IPS-NIHi7 (cell line): ENCODE measurements around the gene ZNF565.
"Not testable (repeated sequence)": the region's sequence is repeated elsewhere in the genome, so short reads cannot be mapped to it uniquely, and the experiment has no call there.

Experiments used
- DNase-seq: peaks from one replicate; pipeline ENCODE4 v3.0.0; 2012; ENCODE audit warnings: mixed read lengths; ENCODE audit errors: extremely low spot score

Gene ZNF565

DNA sequence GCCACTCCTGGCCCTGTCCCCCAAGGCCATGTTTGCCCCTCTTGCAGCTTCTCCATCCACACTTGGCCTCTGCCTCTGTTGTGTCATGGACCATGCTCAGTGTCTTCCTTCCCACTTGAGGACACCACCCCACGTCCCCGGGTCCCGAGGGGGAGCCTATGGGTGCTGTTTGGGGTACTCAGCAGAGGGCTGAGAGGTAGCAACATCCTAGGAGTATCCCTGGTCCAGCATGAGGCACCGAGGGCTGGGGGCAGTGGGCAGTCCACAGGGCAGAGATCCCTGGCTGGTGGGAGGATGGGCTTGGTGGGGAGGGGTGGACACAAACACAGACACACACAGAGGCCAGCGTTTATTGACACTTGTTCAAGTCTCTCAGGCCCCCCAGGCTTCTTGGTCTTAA, 63.9 kb downstream of the ZNF565 start:
- no peak for DNase-seq

DNA sequence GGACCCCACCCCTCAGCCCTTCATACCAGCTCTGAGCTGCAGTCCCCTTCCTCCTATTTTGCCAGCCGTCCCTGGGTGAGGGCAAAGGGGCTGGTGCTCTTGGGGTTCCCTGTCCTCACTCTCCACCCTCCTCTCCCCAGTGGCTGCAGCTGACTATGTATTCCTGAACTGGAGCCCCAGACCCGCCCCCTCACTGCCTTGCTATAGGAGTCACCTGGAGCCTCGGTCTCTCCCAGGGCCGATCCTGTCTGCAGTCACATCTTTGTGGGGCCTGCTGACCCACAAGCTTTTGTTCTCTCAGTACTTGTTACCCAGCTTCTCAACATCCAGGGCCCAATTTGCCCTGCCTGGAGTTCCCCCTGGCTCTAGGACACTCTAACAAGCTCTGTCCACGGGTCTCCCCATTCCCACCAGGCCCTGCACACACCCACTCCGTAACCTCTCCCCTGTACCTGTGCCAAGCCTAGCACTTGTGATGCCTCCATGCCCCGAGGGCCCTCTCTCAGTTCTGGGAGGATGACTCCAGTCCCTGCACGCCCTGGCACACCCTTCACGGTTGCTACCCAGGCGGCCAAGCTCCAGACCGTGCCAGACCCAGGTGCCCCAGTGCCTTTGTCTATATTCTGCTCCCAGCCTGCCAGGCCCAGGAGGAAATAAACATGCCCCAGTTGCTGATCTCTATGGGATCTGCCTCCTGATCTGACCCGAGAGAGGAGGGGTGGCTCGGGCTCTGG, 64.6 kb downstream of the ZNF565 start:
- DNase-seq = no peak

- DNase-seq = no peak
Measured at GRCh38 chr19:36144624-36145023, 69.8 kb downstream of the ZNF565 start.

- no peak for DNase-seq
Measured at GRCh38 chr19:36142496-36142895, 72.0 kb downstream of the ZNF565 start.

DNA sequence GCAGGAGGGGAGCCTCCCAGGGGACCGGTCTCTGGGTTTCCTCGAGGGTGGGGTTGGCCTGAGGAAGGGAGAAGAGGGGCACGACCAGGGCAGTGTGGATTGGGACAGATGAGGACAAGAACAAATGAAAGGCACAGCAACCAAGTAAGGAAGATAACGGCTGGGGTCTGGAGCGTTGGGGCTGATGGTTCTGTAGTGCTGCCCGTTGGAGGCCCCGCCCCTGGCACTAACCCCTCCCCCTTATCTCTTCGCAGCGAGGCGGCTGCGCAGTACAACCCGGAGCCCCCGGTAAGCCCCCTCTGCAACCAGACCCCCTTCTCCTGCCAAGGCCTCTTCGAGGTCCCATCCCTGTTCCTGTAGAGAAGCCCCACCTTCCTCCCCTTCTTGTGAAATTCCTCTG, 72.4 kb downstream of the ZNF565 start:
- DNase-seq = no peak

- DNase-seq = peak; percentile 91
Measured at GRCh38 chr19:36141039-36141927, 73.2 kb downstream of the ZNF565 start.

GRCh38 chr19:36140304-36141038, 74.0 kb downstream of the ZNF565 start:
- peak; percentile 79 for DNase-seq

- DNase-seq = peak; percentile 96
Measured at GRCh38 chr19:36139473-36140303, 74.8 kb downstream of the ZNF565 start, which contains the start of gene CAPNS1. Gene CAPNS1, plus strand, starts transcription at chr19:36140066. Its CDS starts 946 bp downstream, at chr19:36141012.

GRCh38 chr19:36139120-36139472, 75.4 kb downstream of the ZNF565 start:
- no peak for DNase-seq

GRCh38 chr19:36136964-36137686, 77.3 kb downstream of the ZNF565 start:
- DNase-seq = no peak

DNA sequence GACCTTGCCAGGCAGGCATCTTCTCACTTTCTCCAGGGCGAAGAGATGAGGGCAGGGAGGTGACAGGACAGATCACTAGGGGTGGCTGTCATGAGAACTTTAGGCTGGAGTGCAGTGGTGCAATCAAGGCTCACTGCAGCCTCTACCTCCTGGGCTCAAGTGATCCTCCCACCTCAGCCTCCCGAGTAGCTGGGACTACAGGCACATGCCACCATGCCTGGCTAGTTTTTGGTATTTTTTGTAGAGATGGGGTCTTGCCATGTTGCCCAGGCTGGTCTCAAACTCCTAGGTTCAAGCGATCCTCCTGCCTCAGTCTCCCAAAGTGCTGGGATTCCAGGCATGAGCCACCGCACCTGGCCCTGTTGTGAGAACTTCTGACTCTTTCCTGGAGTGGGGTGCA, 79.6 kb downstream of the ZNF565 start:
- not testable (repeated sequence) for DNase-seq
